Ovary (tissue), 3 donors: ENCODE results near the gene FKBP3.

Experiments used
- POLR2A ChIP-seq: fragments of 450-650 bp; IDR thresholded peaks from one replicate; pipeline ENCODE4 v1.6.1; 2017; ENCODE audit warnings: antibody characterized with exemption, mild to moderate bottlenecking, moderate library complexity
- TF ChIP-seq, protein P1 (sequence below), 3 donors: fragments of 450-650 bp in 2 of 3; fragments of 200-600 bp in 1 of 3; IDR thresholded peaks; one replicate each; pipeline versions ENCODE4 v1.5.1 to v1.8.0; 2016 to 2022; ENCODE audit warnings: antibody characterized with exemption in 3 of 3, mild to moderate bottlenecking in 1 of 3
- donor health status: DM: no; HTN: no; CAD: no.

DNA sequence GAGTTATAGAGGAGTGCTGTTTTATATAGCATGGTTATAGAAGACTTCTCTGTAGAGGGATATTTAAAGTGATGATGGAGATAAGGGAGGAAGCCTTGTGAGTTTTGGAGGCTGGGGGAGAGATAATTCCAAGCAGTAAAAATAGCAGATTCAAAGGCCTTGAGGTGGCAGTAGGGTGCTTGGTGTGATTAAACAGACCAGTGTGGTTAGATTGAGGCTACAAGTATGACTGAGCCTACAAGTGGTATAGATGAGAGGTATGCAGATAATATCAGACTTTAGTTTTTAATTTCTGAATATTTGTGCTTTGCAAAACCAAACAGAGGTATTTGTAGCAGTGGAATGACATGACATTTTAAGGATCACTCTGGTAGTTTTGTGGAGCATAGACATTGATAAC lies 21.8 kb upstream of the FKBP3 start:
- TF ChIP-seq, protein P1, sequence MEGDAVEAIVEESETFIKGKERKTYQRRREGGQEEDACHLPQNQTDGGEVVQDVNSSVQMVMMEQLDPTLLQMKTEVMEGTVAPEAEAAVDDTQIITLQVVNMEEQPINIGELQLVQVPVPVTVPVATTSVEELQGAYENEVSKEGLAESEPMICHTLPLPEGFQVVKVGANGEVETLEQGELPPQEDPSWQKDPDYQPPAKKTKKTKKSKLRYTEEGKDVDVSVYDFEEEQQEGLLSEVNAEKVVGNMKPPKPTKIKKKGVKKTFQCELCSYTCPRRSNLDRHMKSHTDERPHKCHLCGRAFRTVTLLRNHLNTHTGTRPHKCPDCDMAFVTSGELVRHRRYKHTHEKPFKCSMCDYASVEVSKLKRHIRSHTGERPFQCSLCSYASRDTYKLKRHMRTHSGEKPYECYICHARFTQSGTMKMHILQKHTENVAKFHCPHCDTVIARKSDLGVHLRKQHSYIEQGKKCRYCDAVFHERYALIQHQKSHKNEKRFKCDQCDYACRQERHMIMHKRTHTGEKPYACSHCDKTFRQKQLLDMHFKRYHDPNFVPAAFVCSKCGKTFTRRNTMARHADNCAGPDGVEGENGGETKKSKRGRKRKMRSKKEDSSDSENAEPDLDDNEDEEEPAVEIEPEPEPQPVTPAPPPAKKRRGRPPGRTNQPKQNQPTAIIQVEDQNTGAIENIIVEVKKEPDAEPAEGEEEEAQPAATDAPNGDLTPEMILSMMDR (IDR thresholded peaks at IDR 0.05), result no peak
- TF ChIP-seq POLR2A, result no peak
